ENCODE data around the gene SENP7.
"Not testable (repeated sequence)": the region's sequence is repeated elsewhere in the genome, so short reads cannot be mapped to it uniquely, and the experiment has no call there.

The SENP7 gene, protein sequence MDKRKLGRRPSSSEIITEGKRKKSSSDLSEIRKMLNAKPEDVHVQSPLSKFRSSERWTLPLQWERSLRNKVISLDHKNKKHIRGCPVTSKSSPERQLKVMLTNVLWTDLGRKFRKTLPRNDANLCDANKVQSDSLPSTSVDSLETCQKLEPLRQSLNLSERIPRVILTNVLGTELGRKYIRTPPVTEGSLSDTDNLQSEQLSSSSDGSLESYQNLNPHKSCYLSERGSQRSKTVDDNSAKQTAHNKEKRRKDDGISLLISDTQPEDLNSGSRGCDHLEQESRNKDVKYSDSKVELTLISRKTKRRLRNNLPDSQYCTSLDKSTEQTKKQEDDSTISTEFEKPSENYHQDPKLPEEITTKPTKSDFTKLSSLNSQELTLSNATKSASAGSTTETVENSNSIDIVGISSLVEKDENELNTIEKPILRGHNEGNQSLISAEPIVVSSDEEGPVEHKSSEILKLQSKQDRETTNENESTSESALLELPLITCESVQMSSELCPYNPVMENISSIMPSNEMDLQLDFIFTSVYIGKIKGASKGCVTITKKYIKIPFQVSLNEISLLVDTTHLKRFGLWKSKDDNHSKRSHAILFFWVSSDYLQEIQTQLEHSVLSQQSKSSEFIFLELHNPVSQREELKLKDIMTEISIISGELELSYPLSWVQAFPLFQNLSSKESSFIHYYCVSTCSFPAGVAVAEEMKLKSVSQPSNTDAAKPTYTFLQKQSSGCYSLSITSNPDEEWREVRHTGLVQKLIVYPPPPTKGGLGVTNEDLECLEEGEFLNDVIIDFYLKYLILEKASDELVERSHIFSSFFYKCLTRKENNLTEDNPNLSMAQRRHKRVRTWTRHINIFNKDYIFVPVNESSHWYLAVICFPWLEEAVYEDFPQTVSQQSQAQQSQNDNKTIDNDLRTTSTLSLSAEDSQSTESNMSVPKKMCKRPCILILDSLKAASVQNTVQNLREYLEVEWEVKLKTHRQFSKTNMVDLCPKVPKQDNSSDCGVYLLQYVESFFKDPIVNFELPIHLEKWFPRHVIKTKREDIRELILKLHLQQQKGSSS

GRCh38 chr3:101512646-101513418 lies at the start of gene SENP7:
TSS of gene SENP7 (minus strand) at chr3:101513212. CDS start at chr3:101513130, 82 bp downstream.
- peak; percentile 74 for DNase-seq (ENCODE audit: low spot score)

DNA sequence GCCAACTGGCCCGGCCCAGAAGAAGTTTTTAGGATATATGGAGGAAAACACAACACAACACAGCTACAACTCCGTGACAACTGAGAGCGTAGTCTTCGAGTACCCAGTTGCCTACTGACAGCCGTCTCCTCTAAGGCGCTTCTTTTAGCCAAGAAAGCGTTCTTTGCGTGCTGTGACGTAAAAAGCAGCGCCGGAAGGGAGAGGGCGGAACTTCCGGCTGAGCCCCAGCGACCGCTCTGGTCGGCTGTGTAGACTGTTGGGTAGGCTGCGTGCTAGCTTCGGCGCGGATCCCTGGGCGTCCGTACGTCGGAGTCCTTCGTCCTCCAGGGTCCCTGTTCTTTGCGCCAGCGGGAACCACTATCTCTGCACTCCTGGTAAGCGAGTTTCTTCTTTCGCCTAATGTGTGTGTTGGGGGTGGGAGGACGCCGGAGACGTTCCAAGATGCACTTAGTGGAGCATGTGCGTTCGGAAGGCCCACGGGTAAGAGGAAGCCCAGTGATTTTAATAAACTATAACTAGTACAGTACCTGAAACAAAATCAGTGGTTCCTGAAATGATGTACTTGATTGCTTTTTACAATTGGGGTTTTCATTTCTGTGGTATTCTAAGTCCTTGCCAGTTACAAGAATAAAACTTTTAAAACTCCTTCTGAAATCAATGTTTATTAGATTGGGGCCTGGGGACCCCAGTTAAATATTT lies 48.8 kb upstream of the SENP7 start, which contains the start of gene TRMT10C:
TRMT10C (plus strand) TSS at position 239 of the 699 bp plus-strand sequence. CDS start 2,914 bp downstream, outside the sequence.
- peak; percentile 85 for DNase-seq (ENCODE audit: low spot score)

GRCh38 chr3:101556064-101556463 lies 43.1 kb upstream of the SENP7 start:
- no peak for DNase-seq (ENCODE audit: low spot score)

DNA sequence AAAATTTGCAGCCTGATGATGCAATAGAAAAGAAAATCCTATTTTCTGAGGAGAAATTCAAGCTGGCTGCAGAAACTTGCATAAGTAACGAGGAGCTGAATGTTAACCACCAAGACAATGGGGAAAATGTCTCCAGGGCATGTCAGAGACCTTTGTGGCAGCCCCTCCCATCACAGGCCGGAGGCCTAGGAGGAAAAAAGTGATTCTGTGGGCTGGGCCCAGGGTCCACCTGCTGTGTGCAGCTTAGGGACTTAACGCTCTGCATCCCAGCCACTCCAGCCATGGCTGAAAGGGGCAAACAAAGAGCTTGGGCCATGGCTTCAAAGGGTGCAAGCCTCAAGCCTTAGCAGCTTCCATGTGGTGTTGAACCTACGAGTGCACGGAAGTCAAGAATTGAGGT lies 40.4 kb upstream of the SENP7 start:
- not testable (repeated sequence) for DNase-seq (ENCODE audit: low spot score)

DNA sequence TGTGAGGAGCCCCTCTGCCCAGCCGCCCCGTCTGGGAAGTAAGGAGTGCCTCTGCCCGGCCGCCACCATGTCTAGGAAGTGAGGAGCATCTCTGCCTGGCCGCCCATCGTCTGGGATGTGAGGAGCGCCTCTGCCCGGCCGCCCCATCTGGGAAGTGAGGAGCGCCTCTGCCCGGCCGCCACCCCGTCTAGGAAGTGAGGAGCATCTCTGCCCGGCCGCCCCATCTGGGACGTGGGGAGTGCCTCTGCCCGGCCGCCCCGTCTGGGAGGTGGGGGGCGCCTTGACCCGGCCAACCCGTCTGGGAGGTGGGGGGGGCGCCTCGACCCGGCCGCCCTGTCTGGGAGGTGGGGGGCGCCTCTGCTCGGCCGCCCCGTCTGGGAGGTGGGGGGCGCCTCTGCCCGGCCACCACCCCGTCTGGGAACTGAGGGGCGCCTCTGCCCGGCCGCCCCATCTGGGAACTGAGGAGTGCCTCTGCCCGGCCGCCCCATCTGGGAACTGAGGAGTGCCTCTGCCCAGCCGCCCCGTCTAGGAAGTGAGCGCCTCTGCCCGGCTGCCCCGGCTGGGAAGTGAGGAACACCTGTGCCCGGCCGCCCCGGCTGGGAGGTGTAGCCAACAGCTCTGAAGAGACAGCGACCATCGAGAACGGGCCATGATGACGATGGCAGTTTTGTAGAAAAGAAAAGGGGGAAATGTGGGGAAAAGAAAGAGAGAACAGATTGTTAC lies 38.5 kb upstream of the SENP7 start:
- DNase-seq (ENCODE audit: low spot score): not testable (repeated sequence)

DNA sequence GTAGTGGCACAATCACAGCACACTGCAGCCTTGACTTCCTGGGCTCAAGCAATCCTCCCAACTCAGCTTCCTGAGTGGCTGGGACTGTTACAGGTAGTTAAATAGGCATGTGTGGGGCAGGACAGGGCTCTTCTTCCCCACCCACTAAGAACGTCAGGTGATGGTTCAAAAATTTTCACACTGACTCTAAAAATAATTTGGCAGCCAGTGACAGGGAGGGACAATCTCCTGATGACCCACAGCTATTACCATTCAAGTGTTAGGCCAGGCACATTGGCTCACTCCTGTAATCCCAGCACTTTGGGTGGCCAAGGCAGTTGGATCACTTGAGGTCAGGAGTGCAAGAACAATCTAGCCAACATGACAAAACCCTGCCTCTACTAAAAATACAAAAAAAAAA lies 36.5 kb upstream of the SENP7 start:
- DNase-seq (ENCODE audit: low spot score): no peak

DNA sequence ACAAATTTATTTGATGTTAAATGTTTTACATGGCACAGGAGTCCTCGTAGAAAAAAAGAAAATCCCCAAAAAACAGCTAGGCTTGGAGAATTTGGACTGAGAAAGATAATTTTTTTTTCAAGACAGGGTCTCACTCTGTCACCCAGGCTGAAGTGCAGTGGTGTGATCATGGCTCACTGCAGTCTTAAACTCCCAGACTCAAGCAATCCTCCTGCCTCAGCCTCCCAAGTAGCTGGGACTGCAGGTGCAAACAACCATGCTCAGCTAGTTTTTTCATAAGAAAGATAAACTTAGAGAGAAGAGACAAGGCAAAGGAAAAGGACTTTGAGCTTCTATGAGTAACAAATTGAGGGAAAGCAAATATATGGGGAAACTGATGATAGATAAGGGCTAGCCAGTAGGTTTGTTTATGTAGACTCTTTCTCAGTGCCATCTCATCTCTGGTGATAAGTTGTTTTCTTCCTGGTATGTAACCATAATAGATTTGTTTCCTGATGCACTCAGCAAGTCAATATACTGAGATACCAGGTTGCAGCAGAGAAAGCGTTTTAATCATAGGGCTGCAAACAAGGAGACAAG lies 35.6 kb upstream of the SENP7 start:
- DNase-seq (ENCODE audit: low spot score): no peak

DNA sequence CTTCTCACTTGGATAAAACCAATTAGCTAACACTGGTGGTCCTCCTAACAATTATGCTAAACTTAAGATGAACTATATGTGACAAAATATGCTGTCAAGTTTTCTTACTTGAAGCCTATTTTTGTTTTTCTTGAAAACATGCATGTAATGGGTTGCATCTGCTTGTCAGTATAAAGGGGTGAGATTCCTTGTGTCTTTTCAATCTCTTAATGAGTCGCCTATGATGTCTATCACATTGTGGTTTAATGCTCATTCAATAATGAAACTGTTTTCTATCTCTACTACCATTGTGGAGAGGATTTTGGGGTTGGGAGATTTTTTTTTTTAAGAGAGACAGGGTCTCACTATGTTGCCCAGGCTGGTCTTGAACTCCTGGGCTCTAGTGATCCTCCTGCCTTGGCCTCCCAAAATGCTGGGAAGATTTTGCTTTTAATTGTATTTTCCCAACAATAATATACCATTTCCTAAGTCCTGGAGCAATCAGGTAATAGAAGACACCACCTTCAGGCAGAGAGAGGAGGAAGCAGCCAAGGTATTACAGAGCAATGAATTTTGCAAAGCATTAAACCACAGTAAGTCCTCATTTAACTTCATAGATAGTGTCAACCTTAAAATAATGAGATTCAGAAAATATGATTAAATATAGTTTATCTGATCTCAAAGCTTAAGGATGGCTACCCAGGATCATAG lies 31.3 kb upstream of the SENP7 start:
- DNase-seq (ENCODE audit: low spot score): no peak

- DNase-seq (ENCODE audit: low spot score): no peak
These were observed 29.9 kb upstream of the SENP7 start for GRCh38 chr3:101542957-101543356.

GRCh38 chr3:101536955-101537354 lies 23.9 kb upstream of the SENP7 start:
- not testable (repeated sequence) for DNase-seq (ENCODE audit: low spot score)

GRCh38 chr3:101536266-101536665 lies 23.3 kb upstream of the SENP7 start:
- DNase-seq (ENCODE audit: low spot score): no peak

DNA sequence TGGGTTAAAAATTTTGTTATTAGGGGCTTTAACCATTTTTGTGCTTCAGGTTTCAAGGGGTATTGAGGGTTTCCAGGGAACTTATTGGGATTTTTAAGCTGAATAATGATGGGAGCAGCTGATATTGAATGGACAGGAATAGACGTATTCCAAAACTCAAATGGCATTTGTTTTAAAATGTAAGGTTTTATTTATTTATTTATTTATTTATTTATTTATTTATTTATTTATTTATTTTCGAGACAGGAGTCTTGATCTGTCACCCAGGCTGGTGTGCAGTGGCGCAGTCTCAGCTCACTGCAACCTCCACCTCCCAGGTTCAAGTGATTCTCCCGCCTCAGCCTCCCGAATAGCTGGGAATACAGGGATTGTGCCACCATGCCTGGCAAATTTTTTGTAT lies 22.2 kb upstream of the SENP7 start:
- no peak for DNase-seq (ENCODE audit: low spot score)

DNA sequence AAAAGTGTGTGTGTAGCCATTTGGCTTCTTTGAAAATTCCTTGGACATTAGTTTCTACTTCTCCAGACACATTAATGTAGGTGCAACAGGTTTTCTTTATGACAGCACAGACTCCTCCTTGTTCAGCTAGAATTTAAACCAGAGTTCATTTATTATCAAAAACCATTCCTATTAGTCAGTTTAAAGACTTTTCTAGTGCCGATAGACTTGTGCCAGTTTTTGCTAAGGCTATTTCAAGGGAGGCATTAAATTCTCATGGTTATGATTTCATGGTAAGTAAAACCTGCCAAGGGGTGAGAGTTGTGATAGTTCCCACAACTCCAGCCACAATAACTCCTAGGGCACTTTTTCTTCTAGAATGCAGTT lies 20.6 kb upstream of the SENP7 start:
- DNase-seq (ENCODE audit: low spot score): no peak

- no peak for DNase-seq (ENCODE audit: low spot score)
These were observed 20.0 kb upstream of the SENP7 start for GRCh38 chr3:101532783-101533602.

DNA sequence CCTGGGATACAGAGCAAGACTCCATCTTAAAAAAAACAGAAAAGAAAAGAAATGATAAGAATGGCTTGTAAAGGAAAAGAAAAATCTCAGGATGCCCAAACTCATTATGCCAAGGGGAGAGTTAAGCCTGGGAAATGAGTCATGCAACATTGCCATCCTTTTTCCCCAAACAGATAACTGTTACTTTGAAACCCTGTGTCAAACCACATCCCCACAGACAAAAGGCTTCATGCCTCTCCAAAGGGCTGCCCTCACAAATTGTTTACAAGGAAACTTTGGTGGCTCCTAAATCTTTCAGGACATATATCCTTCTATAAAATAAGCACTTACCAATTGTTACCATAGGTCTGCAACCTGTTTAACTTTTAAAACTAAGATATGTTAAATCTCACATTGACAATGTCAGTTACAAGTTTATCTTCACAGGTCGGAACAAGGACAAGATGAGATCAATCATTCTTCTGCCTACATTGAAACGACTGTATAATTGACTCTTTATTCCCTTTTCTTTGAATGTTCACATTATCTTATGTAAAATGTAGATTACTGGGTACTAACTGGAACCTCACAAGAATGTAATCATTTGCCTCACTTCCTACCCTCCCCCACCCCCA lies 18.6 kb upstream of the SENP7 start:
- no peak for DNase-seq (ENCODE audit: low spot score)

DNA sequence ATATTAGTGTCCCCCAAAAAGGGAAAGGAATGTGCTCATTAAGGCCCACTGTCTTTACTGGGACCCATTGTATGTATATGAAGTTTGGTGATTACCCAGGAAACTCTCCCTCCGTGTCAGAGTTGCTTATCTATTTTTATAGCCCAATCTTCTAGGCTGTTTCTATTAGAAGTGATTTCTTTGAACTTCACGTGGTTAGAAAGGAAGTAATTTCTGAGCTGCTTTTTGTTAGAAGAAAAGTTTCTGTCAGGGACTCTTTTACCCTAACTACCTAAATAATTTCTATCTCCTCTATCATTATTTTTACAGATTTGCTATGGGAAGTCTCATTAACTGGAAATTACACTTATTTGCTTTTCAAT lies 17.7 kb upstream of the SENP7 start:
- DNase-seq (ENCODE audit: low spot score): no peak

DNA sequence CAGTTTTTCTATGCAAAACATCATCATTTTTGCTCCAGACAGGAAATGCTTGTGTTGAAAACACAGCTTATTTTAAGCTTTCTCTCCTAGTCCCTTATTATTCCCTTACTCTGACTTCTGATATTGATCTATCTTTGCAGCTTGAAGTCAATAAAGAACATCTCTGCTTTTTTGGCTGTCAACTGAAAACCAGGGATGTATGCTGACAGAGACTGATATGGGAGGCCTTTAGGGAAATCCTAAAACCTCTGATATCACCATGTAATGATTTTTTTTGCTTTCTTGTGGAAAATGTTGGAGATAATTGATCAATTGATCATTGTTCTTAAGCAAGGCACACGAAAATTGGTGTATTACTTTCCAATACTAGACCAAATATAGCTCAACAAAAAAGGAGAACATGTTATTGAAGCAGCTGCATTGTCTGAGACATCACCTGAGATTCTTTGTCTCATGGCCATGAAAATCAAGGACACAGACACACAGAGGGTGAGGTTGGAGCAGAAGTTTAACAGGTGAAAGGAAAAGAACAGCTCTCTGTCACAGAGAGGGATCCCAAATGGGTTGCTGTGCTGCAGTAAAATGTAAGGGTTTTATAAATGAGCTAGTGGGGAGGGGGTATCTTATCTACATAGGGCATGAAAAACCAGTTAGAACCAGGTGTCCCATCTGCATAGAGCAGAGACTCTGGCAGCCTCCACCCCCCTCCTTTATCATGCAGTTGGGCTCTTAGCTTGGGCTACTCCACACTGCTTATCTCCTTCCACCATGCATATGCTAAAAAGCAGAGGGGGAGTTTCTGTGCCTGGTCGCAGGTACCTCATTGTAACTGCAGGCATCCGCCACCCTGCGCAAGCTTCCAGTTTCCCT lies 17.0 kb upstream of the SENP7 start:
- no peak for DNase-seq (ENCODE audit: low spot score)

Measured in SW480 (cell line).